SU-DHL-6 (cell line): ENCODE results near the gene FRS2.
"Not testable (repeated sequence)": the region's sequence is repeated elsewhere in the genome, so short reads cannot be mapped to it uniquely, and the experiment has no call there.

Source experiments
- H2AFZ ChIP-seq: fragments of 200-600 bp; sonication (generic); 2 replicates; pipeline ENCODE4 v1.6.1; 2014; ENCODE audit warnings: low read depth, mild to moderate bottlenecking, moderate library complexity, mixed read lengths, antibody characterized with exemption, low read length; ENCODE audit not compliant: severe bottlenecking
- H3F3A ChIP-seq: fragments of 200-600 bp; shearing (Covaris generic); 2 replicates; pipeline ENCODE4 v1.6.0; 2016; ENCODE audit warnings: antibody characterized with exemption, mild to moderate bottlenecking; ENCODE audit not compliant: insufficient read depth
- H3K27ac ChIP-seq: fragments of 200-600 bp; sonication (generic); 2 replicates; pipeline ENCODE4 v1.5.1; 2016; ENCODE audit warnings: low read depth, mild to moderate bottlenecking, low read length, moderate library complexity, mixed read lengths
- H3K27me3 ChIP-seq: fragments of 200-600 bp; sonication (generic), shearing (Covaris generic); 2 replicates; pipeline ENCODE4 v1.6.0; 2014; ENCODE audit warnings: mild to moderate bottlenecking, low read length
- H3K36me3 ChIP-seq: fragments of 200-600 bp; sonication (generic); 2 replicates; pipeline ENCODE4 v1.6.1; 2014; ENCODE audit warnings: mild to moderate bottlenecking, low read length, mixed read lengths
- H3K4me2 ChIP-seq: fragments of 300-600, 200-600 bp; shearing (Covaris generic), sonication (generic); 2 replicates; pipeline ENCODE4 v1.6.0; 2014; ENCODE audit warnings: low read length, low read depth, mild to moderate bottlenecking; ENCODE audit not compliant: poor library complexity, severe bottlenecking
- H3K4me3 ChIP-seq: fragments of 200-600 bp; sonication (generic); 2 replicates; pipeline ENCODE4 v1.5.1; 2014; ENCODE audit warnings: antibody characterized with exemption, low read length, mild to moderate bottlenecking, mixed read lengths; ENCODE audit not compliant: insufficient read depth, poor library complexity, severe bottlenecking
- H3K79me2 ChIP-seq: fragments of 200-600 bp; sonication (generic); 2 replicates; pipeline ENCODE4 v1.6.1; 2014; ENCODE audit warnings: mild to moderate bottlenecking, low read length, moderate library complexity; ENCODE audit not compliant: insufficient read depth
- H3K9ac ChIP-seq: fragments of 200-600 bp; sonication (generic); 2 replicates; pipeline ENCODE4 v1.7.0; 2014; ENCODE audit warnings: mild to moderate bottlenecking, low read length
- H3K9me2 ChIP-seq: fragments of 200-600 bp; sonication (generic); replicated peaks from 2 replicates; pipeline ENCODE4 v1.6.1; 2014; ENCODE audit warnings: low read length; ENCODE audit not compliant: insufficient read depth
- H3K9me3 ChIP-seq: fragments of 200-600 bp; sonication (generic); 2 replicates; pipeline ENCODE4 v1.6.1; 2014; ENCODE audit warnings: low read length, mixed read lengths; ENCODE audit not compliant: insufficient read depth
- H4K20me1 ChIP-seq: fragments of 200-600 bp; sonication (generic); 2 replicates; pipeline ENCODE4 v1.6.1; 2014; ENCODE audit warnings: low read depth, mild to moderate bottlenecking, antibody characterized with exemption, low read length, moderate library complexity, mixed read lengths
- CTCF ChIP-seq: fragments of 200-600 bp; sonication (generic); IDR thresholded peaks from one replicate; pipeline ENCODE4 v1.5.1; 2017; ENCODE audit warnings: antibody characterized with exemption, mild to moderate bottlenecking, low read length, moderate library complexity; ENCODE audit not compliant: insufficient read depth, poor library complexity, severe bottlenecking
- EZH2phosphoT487 ChIP-seq: fragments of 200-600 bp; sonication (generic), shearing (Covaris generic); conservative IDR thresholded peaks from 2 replicates; pipeline ENCODE4 v1.6.1; 2018; ENCODE audit warnings: mild to moderate bottlenecking, antibody characterized with exemption, low read length, moderate library complexity, mixed read lengths

FRS2 gene

GRCh38 chr12:69443916-69444315 is 26.3 kb upstream of the FRS2 start:
- H3F3A ChIP-seq: no peaks in the 10 kb centered on the region
- H3K79me2 ChIP-seq: no peaks in the 10 kb centered on the region
- H3K36me3 ChIP-seq: no peaks in the 10 kb centered on the region
- H3K4me3 ChIP-seq: no peak overlapping the region
- no peaks in the 10 kb centered on the region for H3K27me3 ChIP-seq
- no peak overlapping the region for H3K4me2 ChIP-seq
- H3K9me3 ChIP-seq: no peaks in the 10 kb centered on the region
- no peak overlapping the region for H3K27ac ChIP-seq
- no peaks in the 10 kb centered on the region for H4K20me1 ChIP-seq
- H3K9ac ChIP-seq: no peak overlapping the region
- TF ChIP-seq EZH2phosphoT487 (no peak), CTCF (no peak)
- no peak overlapping the region for H2AFZ ChIP-seq
- H3K9me2 ChIP-seq: no peaks in the 10 kb centered on the region

GRCh38 chr12:69447892-69448291 is 22.3 kb upstream of the FRS2 start:
- Histone ChIP-seq H3K27me3 (no peaks in the 10 kb centered on the region), H3K9ac (no peak overlapping the region), H3K4me2 (no peak overlapping the region), H3K36me3 (no peaks in the 10 kb centered on the region), H3F3A (no peaks in the 10 kb centered on the region), H3K9me3 (no peaks in the 10 kb centered on the region), H3K4me3 (no peak overlapping the region), H2AFZ (no peak overlapping the region), H3K27ac (no peak overlapping the region), H4K20me1 (no peaks in the 10 kb centered on the region), H3K79me2 (no peaks in the 10 kb centered on the region), H3K9me2 (no peaks in the 10 kb centered on the region)
- TF ChIP-seq CTCF: no peak
- TF ChIP-seq EZH2phosphoT487: no peak

GRCh38 chr12:69452598-69453132 is 17.5 kb upstream of the FRS2 start:
- H3K79me2 ChIP-seq, H3K36me3 ChIP-seq, H3F3A ChIP-seq, H2AFZ ChIP-seq, H3K9ac ChIP-seq, H4K20me1 ChIP-seq, H3K9me3 ChIP-seq, H3K27me3 ChIP-seq, H3K4me2 ChIP-seq, H3K27ac ChIP-seq, H3K4me3 ChIP-seq, H3K9me2 ChIP-seq: not testable (repeated sequence)

GRCh38 chr12:69456239-69456638 is 13.9 kb upstream of the FRS2 start:
- H3K4me2 ChIP-seq: no peak overlapping the region
- no peak overlapping the region for H3K27ac ChIP-seq
- no peaks in the 10 kb centered on the region for H3K9me2 ChIP-seq
- H3F3A ChIP-seq: no peaks in the 10 kb centered on the region
- H3K9me3 ChIP-seq: no peaks in the 10 kb centered on the region
- no peaks in the 10 kb centered on the region for H4K20me1 ChIP-seq
- H2AFZ ChIP-seq: no peak overlapping the region
- H3K79me2 ChIP-seq: no peaks in the 10 kb centered on the region
- no peaks in the 10 kb centered on the region for H3K36me3 ChIP-seq
- H3K4me3 ChIP-seq: no peak overlapping the region
- H3K9ac ChIP-seq: no peak overlapping the region
- TF ChIP-seq EZH2phosphoT487: no peak
- TF ChIP-seq CTCF: no peak
- no peaks in the 10 kb centered on the region for H3K27me3 ChIP-seq
